A549 (cell line): ENCODE results near the gene HOGA1.

ENCODE experiments used
- EP300 ChIP-seq, 2 experiments: fragments of >200 bp; sonication (Bioruptor Twin); formaldehyde crosslinking; IDR thresholded peaks; 2 replicates in 1 of 2; 3 replicates in 1 of 2; pipeline ENCODE4 v1.6.1; 2016 to 2017
- FOSB ChIP-seq: fragments of 250-450 bp; sonication (Bioruptor Pico); IDR thresholded peaks from 2 replicates; pipeline ENCODE4 v1.5.0; 2020; ENCODE audit warnings: mild to moderate bottlenecking, moderate library complexity
- POLR2A ChIP-seq: IDR thresholded peaks from 2 replicates; pipeline ENCODE4 v1.6.1; 2012; ENCODE audit warnings: mild to moderate bottlenecking, low read length
- SMC3 ChIP-seq: fragments of >200 bp; sonication (Bioruptor Twin); formaldehyde crosslinking; IDR thresholded peaks from 3 replicates; pipeline ENCODE4 v1.6.1; 2018; ENCODE audit warnings: inconsistent platforms
- ZFP36 ChIP-seq: fragments of 450-650 bp; IDR thresholded peaks from 2 replicates; pipeline ENCODE4 v1.6.1; 2014; ENCODE audit warnings: borderline replicate concordance; ENCODE audit not compliant: partially characterized antibody
- TF ChIP-seq, protein P1 (sequence below): fragments of >200 bp; sonication (Bioruptor Twin); formaldehyde crosslinking; IDR thresholded peaks from 3 replicates; pipeline ENCODE4 v1.5.1; 2016
- TF ChIP-seq, protein P2 (sequence below): fragments of 200-600 bp; sonication (generic); IDR thresholded peaks from 2 replicates; pipeline ENCODE4 v1.6.1; 2016; ENCODE audit warnings: antibody characterized with exemption, mild to moderate bottlenecking, moderate library complexity

DNA sequence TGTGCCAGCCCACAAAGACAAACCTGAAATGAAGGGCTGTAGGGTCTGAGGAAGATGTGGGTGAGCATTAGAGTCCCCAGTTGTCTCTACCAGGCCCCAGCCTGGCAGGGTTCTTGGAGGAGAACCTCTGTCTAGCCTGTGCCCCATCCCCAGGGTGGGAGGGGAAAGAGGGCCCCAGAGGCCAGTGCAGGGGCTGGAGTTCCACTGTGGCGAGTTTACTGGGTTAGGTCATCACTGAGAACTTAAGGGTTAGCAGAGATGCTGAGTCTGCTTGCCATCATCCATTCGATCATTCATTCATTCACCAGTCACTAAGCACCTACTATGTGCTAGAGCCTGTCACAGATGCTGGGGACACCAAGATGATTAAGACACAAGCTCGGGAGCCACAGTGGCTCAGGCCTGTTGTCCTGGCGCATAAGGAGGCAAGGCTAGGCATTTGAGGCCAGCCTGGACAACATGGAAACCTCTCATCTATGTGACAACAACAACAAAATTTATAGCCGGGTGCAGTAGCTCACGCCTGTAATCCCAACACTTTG, 9.0 kb upstream of the HOGA1 start:
- TF ChIP-seq, protein P1, sequence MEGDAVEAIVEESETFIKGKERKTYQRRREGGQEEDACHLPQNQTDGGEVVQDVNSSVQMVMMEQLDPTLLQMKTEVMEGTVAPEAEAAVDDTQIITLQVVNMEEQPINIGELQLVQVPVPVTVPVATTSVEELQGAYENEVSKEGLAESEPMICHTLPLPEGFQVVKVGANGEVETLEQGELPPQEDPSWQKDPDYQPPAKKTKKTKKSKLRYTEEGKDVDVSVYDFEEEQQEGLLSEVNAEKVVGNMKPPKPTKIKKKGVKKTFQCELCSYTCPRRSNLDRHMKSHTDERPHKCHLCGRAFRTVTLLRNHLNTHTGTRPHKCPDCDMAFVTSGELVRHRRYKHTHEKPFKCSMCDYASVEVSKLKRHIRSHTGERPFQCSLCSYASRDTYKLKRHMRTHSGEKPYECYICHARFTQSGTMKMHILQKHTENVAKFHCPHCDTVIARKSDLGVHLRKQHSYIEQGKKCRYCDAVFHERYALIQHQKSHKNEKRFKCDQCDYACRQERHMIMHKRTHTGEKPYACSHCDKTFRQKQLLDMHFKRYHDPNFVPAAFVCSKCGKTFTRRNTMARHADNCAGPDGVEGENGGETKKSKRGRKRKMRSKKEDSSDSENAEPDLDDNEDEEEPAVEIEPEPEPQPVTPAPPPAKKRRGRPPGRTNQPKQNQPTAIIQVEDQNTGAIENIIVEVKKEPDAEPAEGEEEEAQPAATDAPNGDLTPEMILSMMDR = no peak
- no peak for TF ChIP-seq FOSB (CRISPR knock-in tag)
- TF ChIP-seq SMC3 = no peak
- TF ChIP-seq, protein P2, sequence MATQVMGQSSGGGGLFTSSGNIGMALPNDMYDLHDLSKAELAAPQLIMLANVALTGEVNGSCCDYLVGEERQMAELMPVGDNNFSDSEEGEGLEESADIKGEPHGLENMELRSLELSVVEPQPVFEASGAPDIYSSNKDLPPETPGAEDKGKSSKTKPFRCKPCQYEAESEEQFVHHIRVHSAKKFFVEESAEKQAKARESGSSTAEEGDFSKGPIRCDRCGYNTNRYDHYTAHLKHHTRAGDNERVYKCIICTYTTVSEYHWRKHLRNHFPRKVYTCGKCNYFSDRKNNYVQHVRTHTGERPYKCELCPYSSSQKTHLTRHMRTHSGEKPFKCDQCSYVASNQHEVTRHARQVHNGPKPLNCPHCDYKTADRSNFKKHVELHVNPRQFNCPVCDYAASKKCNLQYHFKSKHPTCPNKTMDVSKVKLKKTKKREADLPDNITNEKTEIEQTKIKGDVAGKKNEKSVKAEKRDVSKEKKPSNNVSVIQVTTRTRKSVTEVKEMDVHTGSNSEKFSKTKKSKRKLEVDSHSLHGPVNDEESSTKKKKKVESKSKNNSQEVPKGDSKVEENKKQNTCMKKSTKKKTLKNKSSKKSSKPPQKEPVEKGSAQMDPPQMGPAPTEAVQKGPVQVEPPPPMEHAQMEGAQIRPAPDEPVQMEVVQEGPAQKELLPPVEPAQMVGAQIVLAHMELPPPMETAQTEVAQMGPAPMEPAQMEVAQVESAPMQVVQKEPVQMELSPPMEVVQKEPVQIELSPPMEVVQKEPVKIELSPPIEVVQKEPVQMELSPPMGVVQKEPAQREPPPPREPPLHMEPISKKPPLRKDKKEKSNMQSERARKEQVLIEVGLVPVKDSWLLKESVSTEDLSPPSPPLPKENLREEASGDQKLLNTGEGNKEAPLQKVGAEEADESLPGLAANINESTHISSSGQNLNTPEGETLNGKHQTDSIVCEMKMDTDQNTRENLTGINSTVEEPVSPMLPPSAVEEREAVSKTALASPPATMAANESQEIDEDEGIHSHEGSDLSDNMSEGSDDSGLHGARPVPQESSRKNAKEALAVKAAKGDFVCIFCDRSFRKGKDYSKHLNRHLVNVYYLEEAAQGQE = no peak
- TF ChIP-seq ZFP36 = no peak
- TF ChIP-seq POLR2A = no peak
- no peak for TF ChIP-seq EP300 (IDR thresholded peaks at IDR 0.05)
